GM10248 (cell line): Measurements from ENCODE around the gene ZMPSTE24.

Experiments
- CTCF ChIA-PET: fragments of 300-600 bp; sonication (Branson Sonifier 250); formaldehyde crosslinking; extraction: SDS; loops from one replicate; lab custom pipeline; 2021; ENCODE audit warnings: antibody characterized with exemption; lab: Yijun Ruan, JAX
- POLR2A ChIA-PET: fragments of 350-650 bp; sonication (Branson Sonifier 250); formaldehyde crosslinking; extraction: SDS; loops from one replicate; lab custom pipeline; 2020; ENCODE audit warnings: antibody characterized with exemption; lab: Yijun Ruan, JAX
- DNase-seq: peaks from one replicate; pipeline ENCODE4 v3.0.0; 2012; ENCODE audit errors: extremely low spot score
- TF ChIP-seq, protein P1 (sequence below): IDR thresholded peaks from 2 replicates; pipeline ENCODE4 v1.5.1; 2012; ENCODE audit warnings: mild to moderate bottlenecking, low read depth; ENCODE audit errors: extremely low read depth, missing control alignments, control extremely low read depth

The ZMPSTE24 gene

DNA sequence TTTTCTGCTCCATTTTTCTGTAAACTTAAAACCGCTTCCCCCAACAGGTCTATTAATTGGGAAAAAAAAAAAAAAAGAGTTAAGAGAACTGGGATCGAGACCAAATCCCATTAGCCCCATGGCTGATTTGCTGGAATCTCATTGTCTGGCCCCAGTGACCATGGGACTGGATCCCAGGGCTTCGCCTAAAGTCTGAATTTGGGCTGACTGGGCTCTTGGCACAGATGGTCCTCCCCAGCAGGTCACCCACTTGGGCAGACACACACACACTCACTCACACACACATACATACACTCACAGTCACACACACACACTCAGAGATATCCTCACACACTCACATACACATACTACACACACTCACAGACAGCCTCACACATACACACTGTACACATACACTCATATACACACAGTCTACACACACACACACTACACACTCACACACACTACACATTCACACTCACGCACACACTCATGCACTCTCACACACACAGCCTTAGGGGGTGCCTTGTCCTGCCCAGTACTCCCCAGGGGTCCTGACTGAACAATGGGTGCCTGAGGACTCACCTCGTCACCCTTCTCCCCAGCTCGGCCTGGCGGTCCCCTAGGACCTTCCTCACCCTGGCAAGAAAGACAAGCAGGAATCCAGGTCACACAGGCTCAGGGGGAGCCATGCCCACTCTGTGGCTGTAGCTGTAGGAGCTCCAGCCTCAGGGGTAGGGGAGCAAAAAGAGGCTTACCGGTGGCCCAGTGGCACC lies 51.5 kb downstream of the ZMPSTE24 start:
- ChIA-PET CTCF (interaction anchor here (2.9 kb wide), 1 partner anchor 157 kb away, joined by 11 read pairs; no protein-coding TSS in a partner anchor), POLR2A (no interaction called here)
- TF ChIP-seq, protein P1, sequence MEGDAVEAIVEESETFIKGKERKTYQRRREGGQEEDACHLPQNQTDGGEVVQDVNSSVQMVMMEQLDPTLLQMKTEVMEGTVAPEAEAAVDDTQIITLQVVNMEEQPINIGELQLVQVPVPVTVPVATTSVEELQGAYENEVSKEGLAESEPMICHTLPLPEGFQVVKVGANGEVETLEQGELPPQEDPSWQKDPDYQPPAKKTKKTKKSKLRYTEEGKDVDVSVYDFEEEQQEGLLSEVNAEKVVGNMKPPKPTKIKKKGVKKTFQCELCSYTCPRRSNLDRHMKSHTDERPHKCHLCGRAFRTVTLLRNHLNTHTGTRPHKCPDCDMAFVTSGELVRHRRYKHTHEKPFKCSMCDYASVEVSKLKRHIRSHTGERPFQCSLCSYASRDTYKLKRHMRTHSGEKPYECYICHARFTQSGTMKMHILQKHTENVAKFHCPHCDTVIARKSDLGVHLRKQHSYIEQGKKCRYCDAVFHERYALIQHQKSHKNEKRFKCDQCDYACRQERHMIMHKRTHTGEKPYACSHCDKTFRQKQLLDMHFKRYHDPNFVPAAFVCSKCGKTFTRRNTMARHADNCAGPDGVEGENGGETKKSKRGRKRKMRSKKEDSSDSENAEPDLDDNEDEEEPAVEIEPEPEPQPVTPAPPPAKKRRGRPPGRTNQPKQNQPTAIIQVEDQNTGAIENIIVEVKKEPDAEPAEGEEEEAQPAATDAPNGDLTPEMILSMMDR, result no peak
- DNase-seq, result no peak

DNA sequence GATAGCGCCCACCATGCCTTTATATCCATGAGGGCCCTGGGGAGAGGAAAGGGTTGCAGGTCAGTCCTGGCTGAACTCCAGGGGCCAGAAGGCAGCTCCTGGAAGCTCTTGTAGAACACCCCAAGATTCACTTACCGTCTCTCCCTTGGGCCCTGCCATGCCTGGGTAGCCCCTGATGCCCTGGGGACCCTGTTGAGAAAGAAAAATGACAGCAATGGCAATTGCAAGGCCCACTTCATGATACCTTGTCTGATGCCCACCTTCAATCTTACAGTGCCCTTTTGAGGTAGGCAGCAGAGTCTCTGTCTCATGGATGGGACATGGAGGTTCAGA lies 52.1 kb downstream of the ZMPSTE24 start:
- ChIA-PET CTCF (interaction anchor here (1.0 to 2.9 kb wide), 2 partner anchors 31 to 157 kb away, joined by 3 to 11 read pairs; no protein-coding TSS in a partner anchor), POLR2A (no interaction called here)
- TF ChIP-seq, protein P1, result no peak
- DNase-seq, result no peak

DNA sequence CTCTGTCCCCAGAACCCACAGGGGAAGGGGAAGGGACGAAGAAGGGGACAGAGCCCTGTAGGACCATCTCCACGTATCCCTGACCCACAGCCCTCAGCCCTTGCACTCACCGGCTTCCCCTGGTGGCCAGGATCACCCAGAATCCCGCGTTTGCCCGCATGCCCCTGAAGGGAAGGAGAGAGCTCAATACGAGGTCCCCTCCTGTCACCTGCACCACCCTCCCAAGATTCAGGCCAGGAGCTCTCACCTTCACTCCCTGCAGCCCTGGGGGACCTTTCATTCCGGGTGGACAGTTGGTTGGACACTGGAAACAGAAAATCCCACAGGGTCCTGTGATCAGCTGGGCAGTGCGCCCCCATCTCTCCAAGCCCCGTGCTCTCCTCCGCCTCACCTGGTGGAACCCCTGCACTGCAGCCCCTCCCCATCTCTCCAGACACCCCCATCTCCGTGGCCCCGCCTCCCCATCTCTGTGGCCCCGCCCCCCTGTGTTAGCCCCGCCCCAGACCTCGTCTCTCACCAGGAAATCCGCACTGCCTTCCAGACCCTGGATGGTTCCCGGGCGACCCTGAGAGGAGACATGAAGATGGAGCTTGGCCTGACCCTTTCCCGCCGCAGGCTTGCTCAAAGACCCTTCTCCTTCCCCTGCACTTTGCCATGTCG lies 53.1 kb downstream of the ZMPSTE24 start:
- no peak for DNase-seq
- TF ChIP-seq, protein P1, result no peak
- ChIA-PET CTCF (interaction anchor here (0.9 to 2.9 kb wide), 6 partner anchors 19 to 167 kb away, joined by 3 to 11 read pairs (median 3); no protein-coding TSS in a partner anchor), POLR2A (no interaction called here)

DNA sequence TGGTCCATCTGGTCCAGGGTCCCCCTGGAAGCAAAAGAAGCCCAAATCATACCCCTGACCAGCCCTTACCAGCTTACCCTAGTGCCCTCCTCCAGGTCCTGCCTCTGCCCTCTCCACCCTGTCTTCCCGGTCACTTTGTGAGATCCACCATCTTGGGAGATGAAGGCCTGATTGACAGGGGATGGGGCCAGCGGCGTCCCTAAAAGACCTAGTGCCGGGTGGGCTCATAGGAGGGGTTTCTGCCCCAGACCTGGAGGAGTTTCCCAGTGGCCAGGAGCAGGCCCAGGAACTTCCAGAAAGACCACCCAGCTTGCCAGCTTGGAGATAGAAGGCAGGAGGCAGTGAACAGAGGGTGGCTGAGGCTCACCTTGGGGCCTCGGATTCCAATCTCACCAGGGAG lies 53.7 kb downstream of the ZMPSTE24 start:
- CTCF ChIA-PET, result interaction anchor here (0.9 to 2.9 kb wide), 4 partner anchors 27 to 167 kb away, joined by 3 to 11 read pairs (median 4); no protein-coding TSS in a partner anchor
- no peak for DNase-seq
- POLR2A ChIA-PET, result no interaction called here
- TF ChIP-seq, protein P1, result no peak

DNA sequence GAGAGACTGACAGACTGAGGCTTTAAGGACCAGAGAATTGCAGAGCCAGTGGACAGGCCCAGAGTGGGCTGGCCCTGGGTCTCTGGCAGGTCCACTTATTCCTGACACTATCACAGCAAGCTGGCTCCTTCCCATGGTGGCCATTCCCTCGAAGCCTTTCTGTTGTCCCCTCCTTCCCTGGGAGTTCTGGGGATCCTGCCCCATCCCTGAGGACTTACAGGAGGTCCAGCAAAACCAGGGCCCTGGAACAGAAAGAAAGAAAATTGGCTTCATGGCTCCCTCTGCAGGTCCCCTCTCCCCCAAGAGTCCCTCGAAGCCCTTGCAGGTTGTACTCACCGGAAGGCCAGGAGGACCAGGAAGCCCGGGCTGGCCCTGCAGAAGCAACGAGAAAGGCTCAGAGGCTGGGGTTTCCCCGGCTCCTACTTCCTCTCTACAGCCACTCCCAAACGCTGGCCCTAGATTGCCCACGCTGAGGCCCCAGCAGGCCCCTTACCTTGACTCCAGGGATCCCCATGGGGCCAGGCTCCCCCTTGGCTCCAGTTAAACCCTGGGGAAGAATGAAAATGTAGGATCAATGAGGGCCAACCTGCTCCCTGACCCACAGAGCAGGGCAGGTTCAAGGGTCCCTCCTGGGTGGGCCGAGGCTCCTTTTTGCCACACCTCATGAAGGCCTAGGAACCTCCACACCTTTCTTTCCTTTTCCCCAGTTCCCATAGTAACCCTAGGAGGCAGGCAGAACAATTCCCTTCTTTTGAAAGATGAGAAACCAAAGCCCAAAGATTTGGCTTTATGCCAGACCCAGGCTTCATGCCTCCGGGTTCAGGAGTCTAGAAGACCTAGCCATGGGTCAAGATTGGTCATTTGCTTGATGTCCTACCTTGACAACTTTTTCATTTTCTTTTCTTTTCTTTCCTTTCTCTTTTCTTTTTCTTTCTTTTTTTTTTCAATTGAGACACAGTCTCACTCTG lies 54.5 kb downstream of the ZMPSTE24 start:
- ChIA-PET CTCF (interaction anchor here (1.4 to 10.7 kb wide), 5 partner anchors 28 to 169 kb away, joined by 3 to 168 read pairs (median 11); no protein-coding TSS in a partner anchor), POLR2A (interaction anchor here (0.6 kb wide), 1 partner anchor 139 kb away, joined by 3 read pairs; no protein-coding TSS in a partner anchor)
- TF ChIP-seq, protein P1, result peak; percentile 29
- DNase-seq, result peak; percentile 90
